AG10803 (cell line): Measurements from ENCODE around the gene ZDHHC14.
"Not testable (repeated sequence)": the region's sequence is repeated elsewhere in the genome, so short reads cannot be mapped to it uniquely, and the experiment has no call there.

Experiments used
- DNase-seq: peaks from one replicate; pipeline ENCODE4 v3.0.0; 2010; ENCODE audit warnings: low read depth
- H3K4me3 ChIP-seq: 2 replicates; pipeline ENCODE4 v1.5.1; 2011; ENCODE audit warnings: mild to moderate bottlenecking, low read length, control low read depth
- TF ChIP-seq, protein P1 (sequence below): conservative IDR thresholded peaks from 2 replicates; pipeline ENCODE4 v1.5.1; 2011; ENCODE audit warnings: mild to moderate bottlenecking, low read length, control low read depth, inconsistent platforms

Gene ZDHHC14

GRCh38 chr6:157688275-157688959 lies 307.4 kb downstream of the ZDHHC14 start:
- DNase-seq, result no peak
- TF ChIP-seq, protein P1, sequence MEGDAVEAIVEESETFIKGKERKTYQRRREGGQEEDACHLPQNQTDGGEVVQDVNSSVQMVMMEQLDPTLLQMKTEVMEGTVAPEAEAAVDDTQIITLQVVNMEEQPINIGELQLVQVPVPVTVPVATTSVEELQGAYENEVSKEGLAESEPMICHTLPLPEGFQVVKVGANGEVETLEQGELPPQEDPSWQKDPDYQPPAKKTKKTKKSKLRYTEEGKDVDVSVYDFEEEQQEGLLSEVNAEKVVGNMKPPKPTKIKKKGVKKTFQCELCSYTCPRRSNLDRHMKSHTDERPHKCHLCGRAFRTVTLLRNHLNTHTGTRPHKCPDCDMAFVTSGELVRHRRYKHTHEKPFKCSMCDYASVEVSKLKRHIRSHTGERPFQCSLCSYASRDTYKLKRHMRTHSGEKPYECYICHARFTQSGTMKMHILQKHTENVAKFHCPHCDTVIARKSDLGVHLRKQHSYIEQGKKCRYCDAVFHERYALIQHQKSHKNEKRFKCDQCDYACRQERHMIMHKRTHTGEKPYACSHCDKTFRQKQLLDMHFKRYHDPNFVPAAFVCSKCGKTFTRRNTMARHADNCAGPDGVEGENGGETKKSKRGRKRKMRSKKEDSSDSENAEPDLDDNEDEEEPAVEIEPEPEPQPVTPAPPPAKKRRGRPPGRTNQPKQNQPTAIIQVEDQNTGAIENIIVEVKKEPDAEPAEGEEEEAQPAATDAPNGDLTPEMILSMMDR, result no peak
- H3K4me3 ChIP-seq, result no peak overlapping the region

DNA sequence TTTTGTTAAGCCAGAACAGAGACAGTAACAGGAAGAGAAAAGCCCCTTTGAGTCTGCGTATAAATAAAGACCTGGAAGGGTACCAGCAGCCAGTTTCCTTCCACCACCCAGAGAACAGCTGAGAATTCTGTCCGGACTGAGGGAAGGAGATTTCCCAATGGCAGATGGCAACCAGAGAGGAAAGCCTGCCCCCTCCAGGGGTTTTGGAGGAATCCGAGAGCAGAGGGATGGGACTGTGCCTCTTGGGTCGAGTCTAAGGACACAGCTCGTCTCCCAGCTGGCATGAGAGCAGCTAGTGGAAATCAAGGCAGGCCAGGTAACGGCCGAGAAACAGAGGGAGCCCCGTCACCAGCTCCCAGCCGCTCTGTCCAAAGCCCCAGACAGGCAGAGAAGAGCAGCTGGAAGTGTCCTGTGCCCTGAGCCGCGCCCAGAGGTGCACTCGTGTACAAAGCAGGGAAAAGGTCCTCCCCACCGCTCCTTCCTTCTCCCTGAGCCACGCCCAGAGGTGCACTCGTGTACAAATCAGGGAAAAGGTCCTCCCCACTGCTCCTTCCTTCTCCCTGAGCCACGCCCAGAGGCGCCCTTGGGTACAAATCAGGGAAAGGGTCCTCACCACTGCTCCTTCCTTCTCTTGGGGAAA lies 308.1 kb downstream of the ZDHHC14 start:
- DNase-seq, result peak; percentile 42
- TF ChIP-seq, protein P1, result peak; percentile 40
- H3K4me3 ChIP-seq, result no peak overlapping the region

- DNase-seq, result no peak
- no peak overlapping the region for H3K4me3 ChIP-seq
- TF ChIP-seq, protein P1, result no peak
Measured at GRCh38 chr6:157689875-157690274, 308.9 kb downstream of the ZDHHC14 start.

DNA sequence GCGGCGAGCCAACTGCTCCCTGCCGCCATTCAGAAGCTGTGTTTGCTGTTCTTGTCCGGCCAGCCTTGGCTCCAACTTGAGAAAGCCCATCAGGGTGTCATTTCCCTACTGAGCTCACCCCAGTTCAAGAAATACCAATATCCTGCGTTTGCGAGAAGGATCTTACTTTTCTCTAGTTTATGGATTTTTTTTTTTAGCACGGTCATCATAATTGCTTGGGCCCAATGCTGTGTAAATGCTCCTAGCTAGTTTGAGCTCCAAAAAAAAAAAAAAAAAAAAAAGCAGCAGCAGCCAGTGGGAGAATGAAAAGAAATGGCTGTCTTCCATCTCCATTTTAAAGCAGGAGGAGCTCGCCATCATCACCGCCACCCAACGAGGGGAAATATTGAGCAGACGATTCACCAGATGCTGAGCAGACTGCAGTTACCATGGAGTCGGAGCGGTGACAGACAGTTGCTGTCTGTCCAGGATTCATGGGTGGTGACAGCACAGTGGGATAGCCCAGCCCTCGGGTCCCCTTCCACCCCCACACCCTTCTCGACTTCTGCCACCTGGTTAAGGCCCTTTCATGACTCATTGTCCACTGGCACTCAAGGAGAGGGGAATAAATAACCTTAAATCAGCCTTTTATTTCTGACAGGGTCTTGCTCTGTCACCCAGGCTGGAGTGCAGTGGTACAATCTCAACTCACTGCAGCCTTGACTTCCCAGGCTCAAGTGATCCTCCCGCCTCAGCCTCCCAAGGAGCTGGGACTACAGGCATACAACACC lies 309.6 kb downstream of the ZDHHC14 start:
- no peak for DNase-seq
- TF ChIP-seq, protein P1, result no peak
- H3K4me3 ChIP-seq, result no peak overlapping the region

DNA sequence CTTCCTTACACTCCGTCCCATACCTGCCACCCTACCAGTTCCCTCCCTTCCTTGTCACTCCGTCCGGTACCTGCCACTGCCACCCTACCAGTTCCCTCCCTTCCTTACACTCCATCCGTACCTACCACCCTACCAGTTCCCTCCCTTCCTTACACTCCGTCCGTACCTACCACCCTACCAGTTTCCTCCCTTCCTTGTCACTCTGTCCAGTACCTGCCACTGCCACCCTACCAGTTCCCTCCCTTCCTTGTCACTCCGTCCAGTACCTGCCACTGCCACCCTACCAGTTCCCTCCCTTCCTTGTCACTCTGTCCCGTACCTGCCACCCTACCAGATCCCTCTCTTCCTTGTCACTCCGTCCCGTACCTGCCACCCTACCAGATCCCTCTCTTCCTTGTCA lies 310.6 kb downstream of the ZDHHC14 start:
- not testable (repeated sequence) for DNase-seq, H3K4me3 ChIP-seq

- H3K4me3 ChIP-seq, result no peak overlapping the region
- TF ChIP-seq, protein P1, result no peak
Measured at GRCh38 chr6:157693867-157694266, 312.9 kb downstream of the ZDHHC14 start.

GRCh38 chr6:157695301-157696040 lies 314.5 kb downstream of the ZDHHC14 start:
- H3K4me3 ChIP-seq, result no peak overlapping the region
- DNase-seq, result no peak
- TF ChIP-seq, protein P1, result no peak

More at GRCh38 chr6:157693867-157694266, 312.9 kb downstream of the ZDHHC14 start:
- DNase-seq, result no peak
